Activated T-helper 17 cell treated with anti-CD3 and anti-CD28 coated beads, Interleukin-2, amount 50 U/mL, for 72 hours (primary cell): Measurements from ENCODE around the gene BPNT1. TPM values are rescaled to one million over a fixed set of nuclear protein-coding genes. Genes with fewer than 3 reads are reported as not detected.

ENCODE experiments used
- total RNA-seq, 2 donors: library from RNA; stranded (reverse); gene quantifications; one replicate each; pipeline ENCODE4 v1.2.3, GENCODE V29; 2022

Gene BPNT1
- total RNA-seq, 2 donors from 2014 or later, result 30.9 to 40.3 TPM

Other genes with a start within 250 kb of the BPNT1 start
- gene SLC30A10, start 161.2 kb downstream of the BPNT1 start, total RNA-seq, result not detected
- 100 to 1,000 TPM; 145 to 173 TPM for gene EPRS1, start 43.3 kb downstream of the BPNT1 start, total RNA-seq
- gene IARS2, start 4.3 kb upstream of the BPNT1 start, total RNA-seq, result 10 to 100 TPM; 56.0 to 83.6 TPM
- gene RAB3GAP2, start 182.7 kb upstream of the BPNT1 start, total RNA-seq, result 10 to 100 TPM; 50.1 to 50.5 TPM